NK-92 (cell line): ENCODE measurements around the gene SSUH2.
"Not testable (repeated sequence)": the region's sequence is repeated elsewhere in the genome, so short reads cannot be mapped to it uniquely, and the experiment has no call there.

ENCODE experiments used
- DNase-seq: peaks from one replicate; lab custom pipeline; 2025; ENCODE audit not compliant: unreplicated experiment; lab: John Stamatoyannopoulos, UW

SSUH2 gene

DNA sequence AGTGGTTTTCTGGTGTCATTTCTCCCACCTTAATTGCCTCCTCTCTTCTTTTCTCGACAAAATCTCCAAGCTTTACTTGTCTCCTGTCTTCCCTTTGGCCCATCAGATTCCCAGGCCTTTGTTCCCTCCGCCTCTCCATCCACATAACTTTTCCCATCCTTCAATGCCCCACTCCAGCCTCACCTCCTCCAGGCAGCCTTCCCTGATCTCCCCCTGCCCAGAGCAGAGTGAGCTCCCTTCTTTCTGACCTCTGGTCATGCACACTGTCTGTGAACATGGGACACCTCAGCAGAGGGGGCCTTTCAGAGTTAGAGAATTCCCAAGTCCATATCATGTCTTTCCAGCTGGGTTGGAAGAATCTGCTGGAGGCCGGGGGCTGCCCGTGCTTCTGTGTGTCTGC lies 14.6 kb upstream of the SSUH2 start:
- no peak for DNase-seq

DNA sequence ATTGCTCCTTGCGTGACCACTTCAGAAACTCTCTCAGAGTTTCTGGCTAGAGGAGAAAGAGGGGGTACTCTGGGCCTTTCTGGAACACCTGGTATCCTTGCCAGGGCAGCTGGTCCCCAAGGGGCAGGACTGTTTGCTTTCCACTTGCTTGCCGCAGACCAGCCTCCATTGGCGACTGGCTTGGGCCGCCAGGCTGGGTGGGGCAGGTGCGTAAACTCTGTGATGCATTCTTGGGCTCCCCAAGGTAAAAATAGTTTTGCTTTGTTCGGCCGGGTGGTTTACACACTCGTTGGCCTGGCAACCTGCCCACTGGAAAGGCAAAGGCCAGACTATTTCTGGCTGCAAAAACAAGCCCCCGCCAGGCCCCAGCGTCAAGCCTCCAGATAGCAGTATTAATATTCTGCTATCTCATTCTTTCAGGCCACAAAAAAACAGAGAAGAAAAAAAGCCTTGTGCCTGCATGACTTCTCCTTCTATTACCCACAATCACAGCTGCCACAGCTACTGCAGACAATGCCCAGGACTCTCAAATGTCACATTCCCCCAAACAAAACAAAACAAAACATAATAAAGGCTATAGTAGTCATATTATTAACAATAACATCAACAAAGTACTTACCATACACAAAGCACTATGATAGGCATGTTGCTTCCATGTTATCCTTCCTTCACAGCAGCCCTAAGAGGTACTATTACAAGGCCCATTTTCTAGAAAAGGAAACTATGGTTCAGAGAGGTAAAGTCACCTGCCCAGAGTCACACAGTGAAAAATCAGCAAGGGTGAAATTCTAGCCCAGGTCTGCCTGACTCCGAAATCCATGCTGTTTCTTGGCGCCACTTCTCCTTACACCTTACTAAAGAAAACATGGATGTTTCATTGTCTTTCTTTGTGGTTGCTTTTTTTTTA lies 14.0 kb upstream of the SSUH2 start:
- DNase-seq = no peak

DNA sequence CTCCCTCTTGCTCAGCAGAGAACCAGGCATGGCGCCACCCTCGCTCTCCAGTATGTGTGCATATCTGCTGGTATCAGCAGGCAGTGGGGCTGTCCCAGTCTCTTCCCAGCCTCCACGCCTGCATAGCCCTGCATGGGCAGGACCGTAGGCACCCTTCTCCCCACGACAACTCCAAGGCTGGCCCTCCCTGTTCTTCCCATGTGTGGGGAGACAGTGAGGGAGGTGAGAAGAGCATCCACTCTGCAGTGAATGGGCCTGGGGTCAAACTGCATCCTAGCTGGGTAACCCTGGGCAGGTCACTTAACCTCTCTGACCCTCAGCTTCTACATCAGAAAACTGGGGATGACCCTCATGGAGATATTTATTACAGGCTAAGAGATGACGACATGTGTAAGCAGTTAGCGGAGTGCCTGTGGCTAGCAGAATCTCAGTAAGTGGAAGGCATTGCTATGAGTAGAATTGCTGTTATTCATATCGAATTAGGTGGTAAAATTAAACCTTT lies 13.3 kb upstream of the SSUH2 start:
- no peak for DNase-seq

DNA sequence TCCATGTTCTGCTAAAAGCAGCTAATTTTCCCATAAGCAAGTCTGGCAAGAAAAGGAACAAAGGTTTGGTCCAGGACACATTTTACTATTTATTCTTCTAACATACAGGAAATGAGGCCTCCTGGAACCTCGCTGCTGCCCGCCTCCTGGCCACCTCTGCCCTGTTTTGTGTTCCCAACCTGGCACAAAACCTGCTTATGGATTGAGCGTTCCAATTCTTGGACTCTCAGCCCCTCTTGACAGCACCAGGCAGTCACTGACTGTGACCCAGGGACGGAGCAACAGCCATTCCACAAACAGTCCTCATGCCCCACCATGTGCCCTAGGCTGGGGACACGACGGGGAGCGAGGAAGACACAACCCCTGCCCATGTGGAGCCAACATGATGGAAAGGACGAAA lies 11.6 kb upstream of the SSUH2 start:
- DNase-seq = no peak

DNA sequence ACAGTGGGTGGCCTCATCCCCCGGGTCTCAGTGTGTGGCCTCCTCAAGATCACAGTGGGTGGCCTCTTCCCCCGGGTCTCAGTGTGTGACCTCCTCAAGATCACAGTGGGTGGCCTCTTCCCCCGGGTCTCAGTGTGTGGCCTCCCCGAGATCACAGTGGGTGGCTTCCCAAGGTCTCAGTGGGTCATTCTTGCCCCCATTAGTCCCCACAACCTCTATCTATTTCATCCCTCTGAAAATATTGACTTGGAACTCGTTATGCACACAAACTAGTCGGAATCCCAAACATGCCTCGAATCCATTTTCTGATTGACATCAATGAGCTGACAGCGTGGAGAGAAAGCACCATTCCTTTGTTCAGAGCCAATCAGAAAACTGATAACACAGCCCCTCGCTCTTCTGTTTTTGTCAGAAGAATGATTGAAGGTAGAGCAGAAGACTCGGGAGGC lies 10.8 kb upstream of the SSUH2 start:
- no peak for DNase-seq

DNA sequence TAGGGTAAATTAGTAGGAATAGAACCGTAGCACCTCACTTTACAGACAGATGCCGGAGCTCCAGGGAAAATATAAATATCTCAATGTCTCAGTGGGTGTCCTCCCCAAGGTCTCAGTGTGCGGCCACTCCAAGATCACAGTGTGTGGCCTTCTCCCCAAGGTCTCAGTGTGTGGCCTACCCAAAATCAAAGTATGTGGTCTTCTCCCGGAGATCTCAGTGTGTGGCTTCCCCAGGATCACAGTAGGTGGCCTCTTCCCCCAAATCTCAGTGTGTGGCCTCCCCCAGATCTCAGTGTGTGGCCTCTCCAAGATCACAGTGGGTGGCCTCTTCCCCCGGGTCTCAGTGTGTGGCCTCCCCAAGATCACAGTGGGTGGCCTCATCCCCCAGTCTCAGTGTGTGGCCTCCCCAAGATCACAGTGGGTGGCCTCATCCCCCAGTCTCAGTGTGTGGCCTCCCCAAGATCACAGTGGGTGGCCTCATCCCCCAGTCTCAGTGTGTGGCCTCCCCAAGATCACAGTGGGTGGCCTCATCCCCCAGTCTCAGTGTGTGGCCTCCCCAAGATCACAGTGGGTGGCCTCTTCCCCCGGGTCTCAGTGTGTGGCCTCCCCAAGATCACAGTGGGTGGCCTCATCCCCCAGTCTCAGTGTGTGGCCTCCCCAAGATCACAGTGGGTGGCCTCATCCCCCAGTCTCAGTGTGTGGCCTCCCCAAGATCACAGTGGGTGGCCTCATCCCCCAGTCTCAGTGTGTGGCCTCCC lies 10.2 kb upstream of the SSUH2 start:
- not testable (repeated sequence) for DNase-seq

DNA sequence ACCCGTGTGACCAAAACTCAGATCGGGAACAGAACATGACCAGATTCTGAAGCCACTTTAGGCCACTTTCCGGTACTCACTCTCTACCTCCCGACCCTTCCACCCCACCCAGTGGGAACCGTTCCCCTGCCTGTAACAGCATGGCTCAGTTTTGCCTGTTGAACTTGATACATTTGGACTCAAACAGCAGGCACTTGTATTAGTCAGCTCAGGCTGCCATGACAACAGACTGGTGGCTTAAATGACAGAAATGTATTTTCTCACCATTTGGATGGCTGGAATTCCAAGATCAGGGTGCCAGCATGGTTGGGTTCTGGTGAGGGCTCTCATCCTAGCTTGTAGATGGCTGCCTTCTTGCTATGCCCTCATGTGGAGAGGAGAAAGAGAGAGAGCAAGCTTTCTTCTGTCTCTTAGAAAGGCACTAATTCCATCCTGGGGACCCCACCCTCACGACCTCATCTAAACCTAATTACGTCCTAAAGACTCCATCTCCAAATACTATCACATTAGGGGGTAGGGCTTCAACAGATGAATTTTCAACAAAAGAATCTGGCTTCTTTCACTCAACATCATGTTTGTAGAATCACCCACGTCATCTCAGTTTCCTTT lies 9.3 kb upstream of the SSUH2 start:
- DNase-seq = no peak

DNA sequence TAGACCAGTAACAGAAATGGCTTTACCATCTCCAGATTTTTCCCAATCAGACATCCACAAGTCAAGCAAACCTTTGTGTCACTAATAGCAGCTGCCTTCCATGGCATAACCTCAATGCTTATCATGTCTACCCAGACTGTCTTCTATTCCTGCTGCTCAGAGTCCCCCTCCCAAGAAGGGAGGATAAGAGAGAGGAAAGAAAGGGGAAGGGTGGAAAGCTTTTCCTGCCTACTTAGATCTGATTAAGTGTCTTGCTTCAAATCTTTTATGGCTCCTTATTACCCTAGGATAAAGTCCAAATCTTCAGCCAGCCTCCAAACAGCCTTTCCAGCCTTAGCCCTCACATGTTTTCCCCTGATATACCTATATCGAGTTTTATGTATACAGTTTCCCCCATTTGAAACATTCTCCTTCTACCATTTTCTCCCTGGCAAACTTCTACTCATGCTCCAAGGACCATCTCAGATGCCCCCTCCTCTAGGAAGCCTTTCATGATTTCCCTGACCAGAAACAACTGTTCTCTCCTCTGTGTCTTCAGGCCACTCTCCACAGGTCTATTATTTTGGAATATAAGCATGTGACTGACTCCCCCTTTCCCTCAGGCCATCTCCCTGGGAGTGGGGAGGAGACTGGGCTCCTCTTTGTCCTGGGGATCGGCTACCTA lies 7.9 kb upstream of the SSUH2 start:
- DNase-seq = no peak

DNA sequence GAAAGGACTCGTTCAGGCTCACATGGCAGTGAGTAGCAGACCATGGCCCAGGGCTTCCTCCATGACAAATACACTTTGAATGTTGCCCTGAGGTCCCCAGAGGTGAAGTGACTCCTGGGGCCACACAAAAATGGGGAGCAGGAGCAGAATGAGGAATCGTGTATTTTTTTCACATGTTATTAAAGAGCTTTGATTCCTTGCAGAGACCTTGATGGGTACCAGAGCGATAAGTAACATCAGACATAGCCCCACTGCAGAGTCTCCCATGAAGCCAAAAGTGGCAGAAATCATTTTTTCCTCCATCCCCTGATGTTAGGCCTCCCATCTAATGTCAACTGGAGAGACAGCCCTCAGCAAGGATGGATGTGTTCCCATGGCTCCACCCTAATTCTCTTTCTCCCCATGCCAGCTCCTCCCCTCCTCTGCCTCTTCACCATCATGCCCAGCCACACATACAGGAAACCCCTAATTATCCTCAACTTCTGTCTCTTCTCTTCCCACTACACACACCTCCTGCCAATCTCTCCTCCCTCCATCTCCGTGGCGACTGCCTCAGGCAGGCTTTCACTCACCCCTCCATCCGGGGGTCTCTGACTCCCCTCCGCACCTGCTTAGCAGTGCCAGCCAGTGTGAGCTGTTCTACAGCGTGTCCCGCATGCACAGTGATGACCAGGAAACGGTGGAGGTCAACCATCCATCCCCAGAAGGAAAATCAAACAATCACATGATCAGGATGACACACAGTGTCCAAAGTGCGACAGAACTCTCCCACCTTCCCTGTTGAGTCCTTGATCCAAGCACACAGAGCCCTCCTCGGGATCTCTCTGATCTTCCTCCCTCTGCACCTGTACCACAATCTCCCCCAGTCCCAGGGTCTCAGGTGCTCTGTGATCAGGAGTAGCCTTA lies 7.1 kb upstream of the SSUH2 start:
- DNase-seq = no peak

DNA sequence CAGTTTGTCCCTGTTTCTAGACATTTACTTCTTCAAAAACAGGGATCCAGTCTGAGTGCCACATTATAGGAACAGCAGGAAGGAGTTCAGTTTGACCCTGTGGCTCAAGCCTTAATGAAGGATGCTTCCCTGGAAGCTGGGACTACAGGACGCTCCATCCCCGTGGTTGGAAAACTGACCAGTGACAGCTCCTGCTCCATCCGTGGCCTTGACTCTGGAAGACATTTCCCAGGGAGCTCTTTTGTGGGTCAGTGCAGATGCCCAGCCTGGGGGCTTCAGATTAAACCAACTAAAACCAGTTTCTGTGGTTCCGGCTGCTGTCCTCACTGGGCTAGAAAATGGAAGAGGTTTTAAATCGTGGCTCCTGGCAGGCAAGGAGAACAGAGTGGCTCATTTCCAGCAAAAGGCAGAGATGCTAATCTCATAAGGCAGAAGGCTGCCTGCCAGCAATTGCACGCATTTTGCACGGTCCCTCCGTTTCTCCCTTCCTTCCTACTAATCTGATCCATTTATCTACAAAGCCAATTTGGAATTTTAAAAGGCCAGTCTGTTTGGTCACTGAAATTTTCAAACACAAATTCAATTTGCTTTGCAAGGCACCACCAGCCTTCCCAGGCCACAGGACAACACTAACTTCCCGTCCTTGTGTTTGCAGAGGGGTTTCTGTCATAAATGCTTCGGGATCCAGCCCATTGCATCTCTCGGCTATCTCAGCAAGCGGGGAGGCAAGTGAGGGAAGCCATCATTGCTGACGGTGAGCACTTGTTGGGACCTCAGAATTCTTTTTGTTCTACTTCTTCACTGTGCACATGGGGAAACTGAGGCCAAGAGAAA lies 6.2 kb upstream of the SSUH2 start:
- no peak for DNase-seq

DNA sequence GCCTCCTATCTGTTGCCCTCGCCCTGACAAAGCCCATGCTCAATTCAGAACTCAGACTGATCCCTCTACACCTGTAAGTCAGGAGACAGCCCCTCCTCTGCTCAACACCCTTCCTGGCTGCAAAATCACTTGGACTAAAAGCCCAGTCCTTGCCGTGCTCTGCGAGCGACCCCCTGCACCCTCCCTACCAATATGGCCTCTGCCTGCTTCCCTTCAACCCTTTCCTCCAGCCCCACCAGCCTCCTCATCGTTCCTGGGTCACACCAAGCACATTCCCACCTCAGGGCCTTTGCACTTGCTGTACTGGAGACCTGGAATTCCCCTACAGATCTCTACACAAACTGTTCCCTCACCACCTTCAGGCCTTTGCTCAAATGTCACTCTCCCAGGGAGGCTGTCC lies 5.2 kb upstream of the SSUH2 start:
- DNase-seq = no peak

DNA sequence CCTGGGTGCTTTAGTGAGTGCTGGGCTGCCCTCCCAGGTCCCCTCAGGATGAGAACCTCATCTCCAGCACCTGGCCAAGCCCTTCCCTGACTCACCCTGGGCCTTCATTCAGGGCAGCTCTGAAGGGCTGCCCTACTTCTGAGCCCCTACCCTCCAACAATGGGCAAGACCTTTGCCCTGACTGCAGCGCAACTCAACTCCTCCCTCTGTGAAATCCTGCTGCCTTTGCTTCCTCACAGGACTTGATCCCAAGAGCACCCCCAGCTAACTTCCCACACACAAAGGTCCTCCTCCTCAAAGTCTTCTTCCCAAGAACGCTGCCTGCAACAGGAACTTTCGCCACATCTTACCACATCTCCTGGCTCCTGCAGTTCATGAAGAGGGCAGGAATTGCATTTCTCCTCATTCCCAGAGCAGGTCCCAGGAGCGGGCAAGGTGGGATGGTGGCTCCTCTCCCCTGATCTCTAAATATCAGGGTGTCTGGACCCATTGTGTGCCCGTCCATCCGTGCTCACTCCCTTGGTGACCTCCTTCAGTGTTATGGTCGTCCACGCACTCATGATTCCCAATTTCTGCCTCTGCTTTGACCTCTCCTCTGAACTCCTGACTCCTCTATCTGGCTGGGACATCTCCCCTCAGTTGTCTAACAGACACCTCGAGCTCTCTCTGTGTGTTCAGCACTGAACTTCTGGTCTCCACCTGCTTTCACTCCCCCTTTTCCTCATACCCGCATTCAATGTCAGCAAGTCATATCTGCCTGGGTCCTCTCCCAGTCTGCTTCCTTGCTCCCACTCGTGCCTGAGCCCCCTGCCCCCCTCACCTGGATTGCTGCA lies 4.5 kb upstream of the SSUH2 start:
- no peak for DNase-seq

DNA sequence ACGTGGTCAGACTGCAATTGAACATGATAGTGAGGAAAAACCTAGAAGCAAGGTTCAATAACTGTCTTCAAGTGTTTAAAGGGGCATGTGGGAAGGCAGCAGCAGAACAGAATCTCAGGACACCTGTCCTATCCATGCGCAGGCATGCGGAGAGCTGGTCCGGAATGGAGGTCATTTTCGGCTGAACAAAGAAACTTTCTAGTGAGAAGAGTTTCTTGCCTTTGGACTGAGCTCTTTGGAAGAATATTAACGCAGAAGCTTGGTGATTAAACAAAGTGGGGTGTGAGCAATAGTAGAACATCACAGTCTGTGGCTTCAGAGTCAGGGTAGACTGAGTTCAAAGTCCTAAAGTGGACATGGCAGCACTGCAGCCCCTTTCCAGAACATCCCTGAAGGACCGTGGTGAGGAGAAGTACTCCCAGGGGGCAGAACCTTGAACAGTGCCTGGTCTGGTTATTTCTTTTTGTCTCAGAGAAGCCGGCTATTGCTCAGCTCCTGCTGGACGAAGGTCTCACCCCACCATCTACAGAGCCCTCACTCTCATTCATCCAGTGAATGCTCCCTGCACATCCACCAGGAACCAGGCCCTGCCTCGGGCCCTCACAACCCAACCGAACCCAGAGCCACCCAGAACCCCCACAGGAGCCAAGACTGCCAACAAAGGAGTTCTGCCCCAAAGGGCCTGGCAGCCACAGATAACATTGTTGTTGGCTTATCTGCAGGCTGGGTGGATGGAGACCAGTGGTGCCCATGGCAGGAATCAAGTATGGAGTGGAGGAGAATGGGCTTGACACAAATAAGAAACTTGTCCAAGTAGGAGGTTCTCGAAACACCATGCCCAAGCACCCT lies 2.8 kb upstream of the SSUH2 start:
- DNase-seq = no peak

DNA sequence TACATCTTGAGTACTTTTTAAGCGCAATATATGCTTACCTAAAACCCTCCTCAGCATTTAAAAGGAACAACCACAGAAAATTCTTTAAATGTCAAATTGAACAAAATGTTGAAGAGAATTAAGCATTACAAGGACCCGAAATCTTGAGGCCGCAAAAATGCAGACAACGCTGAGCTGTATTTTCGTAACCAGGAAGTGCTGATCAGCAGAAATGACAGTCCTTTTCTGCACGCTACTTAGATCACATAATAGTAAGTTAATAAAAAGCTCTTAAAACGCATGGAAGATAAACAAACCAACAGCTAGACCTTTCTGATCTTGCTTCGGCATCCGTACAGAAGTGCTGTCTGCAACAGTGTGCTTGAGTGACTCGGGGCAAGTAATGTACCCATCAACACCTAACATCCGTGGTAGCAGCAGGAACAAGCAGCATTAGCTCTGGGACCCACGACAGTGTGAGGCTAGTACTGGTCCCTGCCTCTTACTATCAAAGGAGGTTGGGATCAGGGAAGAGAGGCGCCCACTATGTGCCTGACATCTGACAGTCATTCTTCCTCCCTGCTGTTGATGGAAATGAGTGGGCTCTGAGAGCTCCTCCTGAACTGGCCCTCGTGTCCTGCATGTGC lies 1.8 kb upstream of the SSUH2 start:
- no peak for DNase-seq

DNA sequence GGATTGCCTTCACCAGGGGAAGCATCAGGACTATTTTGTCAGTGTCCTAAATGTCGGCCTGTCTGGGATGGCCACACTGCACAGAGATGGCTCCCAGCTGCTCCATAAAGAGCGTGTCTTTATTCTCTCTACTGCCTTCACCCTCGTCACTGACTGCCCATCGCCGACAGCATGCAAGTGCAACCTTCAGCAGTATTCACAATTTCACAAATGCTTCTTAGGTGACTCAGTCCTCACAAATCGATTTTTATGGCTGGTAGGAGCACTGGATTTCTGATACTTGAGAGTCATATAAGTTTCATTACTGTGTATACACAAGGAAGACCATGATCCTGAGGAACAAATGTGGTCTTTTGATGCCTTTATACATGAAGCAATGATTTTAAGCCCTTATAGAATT lies 1.1 kb upstream of the SSUH2 start:
- no peak for DNase-seq

DNA sequence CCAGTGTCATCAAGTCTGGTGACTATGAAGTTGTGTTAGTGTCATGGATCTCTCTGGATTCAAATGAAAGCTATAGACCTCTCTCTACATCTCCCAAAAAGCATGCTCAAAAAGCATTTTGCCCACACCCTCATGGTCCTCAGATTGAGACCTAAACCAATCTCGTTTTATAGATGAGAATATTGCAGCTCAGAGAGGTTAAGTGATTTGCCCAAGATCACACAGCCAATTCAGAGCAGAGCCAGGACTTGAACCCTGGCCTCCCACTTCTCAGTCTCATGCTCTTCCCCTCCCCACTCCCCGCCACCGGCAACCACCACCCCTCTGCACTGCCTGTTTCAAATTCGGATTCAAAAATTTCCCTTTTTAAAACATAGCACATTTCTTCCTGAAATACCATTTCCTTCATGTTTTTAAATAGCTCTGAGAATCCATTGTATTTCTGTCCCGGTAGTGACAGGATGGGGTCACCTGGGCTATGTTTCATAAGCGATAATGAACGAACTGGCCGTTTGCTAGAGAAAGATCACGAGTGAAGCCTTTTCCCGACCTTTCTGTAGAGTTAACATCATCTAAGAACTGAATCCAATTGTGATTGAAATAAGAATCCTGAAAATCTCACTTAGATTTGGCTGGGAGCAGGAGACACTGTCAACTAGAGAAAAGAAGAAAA lies 769 bp downstream of the SSUH2 start:
- DNase-seq = no peak
